Skin epidermis (tissue), 12 donors: Measurements from ENCODE around the gene CCDC24.
A peak's percentile ranks its signal among the peaks of the same experiment; 100 is the strongest.

Source experiments
- H3K27ac ChIP-seq, 21 experiments: fragments of 200-600 bp; sonication (generic) in 11 of 21; one replicate each; pipeline ENCODE4 v1.5.0; 2020; ENCODE audit warnings: mild to moderate bottlenecking in 3 of 21, inconsistent platforms in 2 of 21, moderate library complexity in 2 of 21
- H3K4me3 ChIP-seq, 7 experiments: fragments of 200-600 bp; sonication (generic) in 2 of 7; one replicate each; pipeline ENCODE4 v1.5.0; 2020; ENCODE audit warnings: inconsistent platforms in 2 of 7, mild to moderate bottlenecking in 2 of 7, moderate library complexity in 1 of 7

The CCDC24 gene

GRCh38 chr1:44016041-44016889, 24.9 kb downstream of the CCDC24 start:
- Histone ChIP-seq H3K27ac (peak overlapping the region in 2 of 21 experiments; percentile 72 to 86), H3K4me3 (no peak overlapping the region)

- H3K4me3 ChIP-seq, result no peak overlapping the region
- H3K27ac ChIP-seq, result peak overlapping the region in 2 of 21 experiments; percentile 20 to 86
Observed at GRCh38 chr1:44016890-44017400, 25.5 kb downstream of the CCDC24 start.

DNA sequence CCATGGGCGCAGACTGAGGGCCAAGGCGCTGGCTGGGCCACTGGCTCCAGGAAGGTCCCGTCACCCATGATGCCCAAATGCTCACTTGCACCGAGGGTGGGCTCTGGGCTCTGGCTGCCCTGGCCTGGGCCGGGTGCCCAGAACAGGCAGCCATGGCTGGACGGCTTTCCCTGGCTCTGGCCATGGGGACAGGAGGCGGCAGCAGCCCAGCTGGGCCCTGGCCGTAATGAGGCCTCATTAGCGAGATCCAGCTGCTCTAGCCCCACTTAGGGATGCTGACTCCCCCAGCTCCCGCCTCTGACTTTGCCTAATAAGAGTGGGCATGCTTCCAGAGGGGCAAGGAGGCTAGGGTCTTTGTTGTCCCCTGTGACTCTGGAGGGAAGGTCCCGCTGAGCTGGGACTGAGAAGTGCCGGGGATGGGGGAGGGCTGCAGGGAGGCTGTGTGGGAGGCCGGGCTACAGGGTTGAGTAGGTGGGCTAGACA, 28.1 kb downstream of the CCDC24 start:
- H3K27ac ChIP-seq, result peak overlapping the region in 4 of 21 experiments; percentile 11 to 53 (median 32)
- H3K4me3 ChIP-seq, result no peak overlapping the region

DNA sequence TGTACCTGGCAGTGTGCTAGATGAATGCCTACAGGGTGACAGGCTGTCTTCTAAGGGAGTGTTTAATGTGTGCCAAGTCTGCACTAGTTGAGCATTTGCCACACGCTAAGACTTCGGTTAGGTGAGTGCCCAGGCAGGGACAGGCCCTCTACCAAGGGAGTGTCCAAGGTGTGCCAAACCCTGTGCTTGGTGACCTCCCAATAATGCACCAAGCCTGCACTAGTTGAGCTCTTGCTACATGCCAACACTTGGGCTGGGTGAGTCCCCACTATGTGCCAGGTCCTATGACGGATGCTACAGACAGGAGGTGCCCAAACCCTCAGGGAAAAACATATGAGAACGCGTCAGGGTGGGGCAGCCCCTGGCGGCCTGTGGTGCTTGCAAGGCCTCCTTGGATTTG, 29.1 kb downstream of the CCDC24 start:
- peak overlapping the region in 5 of 21 experiments; percentile 11 to 81 (median 53) for H3K27ac ChIP-seq

DNA sequence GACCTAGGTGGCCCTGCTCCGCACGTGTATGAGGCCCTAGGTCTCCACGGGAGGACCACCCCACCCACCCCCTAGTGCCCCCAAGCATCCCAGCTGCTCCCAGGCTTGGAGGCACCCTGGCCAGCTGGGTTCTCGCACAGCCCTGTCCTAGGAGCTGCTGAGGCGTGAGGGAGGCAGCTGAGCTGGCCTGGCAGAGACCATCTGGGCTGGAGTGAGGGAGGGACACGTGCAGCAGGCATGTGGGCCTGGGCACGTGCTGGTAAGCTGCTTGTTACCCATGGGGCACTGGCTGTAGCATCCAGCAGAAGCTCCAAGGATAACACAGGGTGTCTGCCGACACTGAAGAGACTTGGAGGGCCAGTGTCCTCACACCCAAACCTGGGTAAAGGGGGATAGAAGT, 29.8 kb downstream of the CCDC24 start:
- H3K27ac ChIP-seq, result peak overlapping the region in 13 of 21 experiments; percentile 2 to 81 (median 59)

More for the DNA sequence above, 29.1 kb downstream of the CCDC24 start:
- no peak overlapping the region for H3K4me3 ChIP-seq

DNA sequence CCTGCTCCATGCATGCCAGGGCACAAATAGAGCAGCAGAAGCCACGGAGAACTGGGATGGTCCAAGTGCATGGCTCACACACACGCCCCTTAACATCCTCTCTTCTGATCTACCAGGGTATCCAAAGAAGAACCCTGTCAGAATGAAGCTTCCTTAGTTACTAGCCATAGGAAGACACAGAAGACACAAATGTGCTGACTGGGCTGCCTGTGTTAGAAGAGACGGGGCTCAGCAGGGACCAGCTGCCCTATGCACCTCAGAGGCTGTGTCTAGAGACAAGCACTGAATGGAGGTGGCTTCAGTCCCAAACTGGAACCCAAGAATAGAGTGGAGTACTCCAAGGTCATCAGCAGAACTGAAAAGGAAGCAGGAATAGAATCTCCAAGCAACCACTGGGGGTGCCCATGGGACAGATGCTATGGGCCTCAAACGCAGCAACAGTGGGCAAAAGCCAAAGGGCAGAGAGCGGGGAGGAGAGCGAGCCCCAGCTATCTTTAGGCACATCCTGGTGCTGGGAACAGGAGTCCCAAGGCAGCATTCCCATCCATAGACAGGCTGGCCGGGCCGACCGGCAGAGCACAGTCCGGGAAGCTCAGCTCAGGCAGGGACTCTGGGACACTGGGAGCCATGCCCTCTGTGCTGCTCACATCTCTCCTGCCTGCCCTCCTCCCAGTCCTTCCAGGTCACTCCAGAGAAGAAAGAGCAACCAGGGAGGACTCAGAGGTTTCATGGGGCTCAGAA, 30.4 kb downstream of the CCDC24 start:
- peak overlapping the region in 7 of 21 experiments; percentile 2 to 81 (median 64) for H3K27ac ChIP-seq
- H3K4me3 ChIP-seq, result no peak overlapping the region

More for the DNA sequence above, 29.8 kb downstream of the CCDC24 start:
- H3K4me3 ChIP-seq, result no peak overlapping the region

GRCh38 chr1:44024031-44024902, 32.9 kb downstream of the CCDC24 start:
- Histone ChIP-seq H3K27ac (peak overlapping the region in 1 of 21 experiments; percentile 13), H3K4me3 (no peak overlapping the region)

DNA sequence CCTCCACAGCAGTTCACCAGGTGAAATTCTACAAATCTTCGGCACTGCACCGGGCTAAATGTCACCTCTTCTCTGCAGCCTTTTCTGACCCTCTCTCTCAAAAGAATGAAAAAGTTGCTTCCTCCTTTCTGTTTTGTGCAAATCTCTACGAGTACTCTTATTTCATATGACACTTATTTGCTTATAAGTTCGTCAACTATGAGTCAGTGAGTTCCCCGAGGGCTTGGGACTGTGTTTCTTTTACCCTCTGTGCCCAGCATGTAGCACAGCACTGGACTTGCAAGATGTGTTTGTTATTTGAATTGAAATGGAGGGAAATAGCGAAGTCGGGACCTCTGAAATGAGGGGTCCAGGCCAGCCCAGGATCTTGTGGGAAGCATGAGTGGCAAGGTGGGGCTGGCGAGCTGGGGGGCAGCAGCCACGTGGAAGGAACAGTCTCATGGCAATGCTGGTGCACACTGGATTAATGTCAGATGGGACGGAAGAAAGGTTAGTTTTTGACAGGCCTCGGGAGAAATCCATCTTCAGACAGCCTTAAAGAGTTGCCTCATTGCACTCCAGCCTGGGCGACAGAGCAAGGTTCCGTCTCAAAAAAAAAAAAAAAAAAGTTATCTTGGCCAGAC, 33.6 kb downstream of the CCDC24 start:
- Histone ChIP-seq H3K4me3 (no peak overlapping the region), H3K27ac (no peak overlapping the region)

DNA sequence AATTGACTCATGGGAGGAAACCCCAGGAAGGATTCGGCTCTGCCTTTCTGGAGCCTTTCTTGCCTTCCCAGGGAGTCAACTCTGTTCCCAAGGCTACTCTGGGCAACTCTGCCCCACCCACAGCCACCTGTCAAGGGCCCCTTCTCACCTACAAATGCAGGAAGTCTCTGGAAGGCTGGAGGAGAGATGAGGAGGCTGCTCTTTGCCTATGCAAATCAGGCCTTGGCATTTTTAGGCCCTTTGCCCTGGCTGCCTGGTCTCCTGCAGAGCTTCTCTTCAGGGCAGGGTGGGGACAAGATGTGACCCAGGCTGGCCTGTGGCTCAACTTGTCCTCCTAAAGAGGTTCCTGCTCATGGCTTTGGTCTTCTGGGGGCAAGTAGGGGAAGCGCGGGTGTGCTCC, 34.4 kb downstream of the CCDC24 start:
- no peak overlapping the region for H3K4me3 ChIP-seq
- H3K27ac ChIP-seq, result peak overlapping the region in 2 of 21 experiments; percentile 16

- no peak overlapping the region for H3K27ac ChIP-seq
- H3K4me3 ChIP-seq, result no peak overlapping the region
Observed at GRCh38 chr1:44027320-44027719, 35.9 kb downstream of the CCDC24 start.

DNA sequence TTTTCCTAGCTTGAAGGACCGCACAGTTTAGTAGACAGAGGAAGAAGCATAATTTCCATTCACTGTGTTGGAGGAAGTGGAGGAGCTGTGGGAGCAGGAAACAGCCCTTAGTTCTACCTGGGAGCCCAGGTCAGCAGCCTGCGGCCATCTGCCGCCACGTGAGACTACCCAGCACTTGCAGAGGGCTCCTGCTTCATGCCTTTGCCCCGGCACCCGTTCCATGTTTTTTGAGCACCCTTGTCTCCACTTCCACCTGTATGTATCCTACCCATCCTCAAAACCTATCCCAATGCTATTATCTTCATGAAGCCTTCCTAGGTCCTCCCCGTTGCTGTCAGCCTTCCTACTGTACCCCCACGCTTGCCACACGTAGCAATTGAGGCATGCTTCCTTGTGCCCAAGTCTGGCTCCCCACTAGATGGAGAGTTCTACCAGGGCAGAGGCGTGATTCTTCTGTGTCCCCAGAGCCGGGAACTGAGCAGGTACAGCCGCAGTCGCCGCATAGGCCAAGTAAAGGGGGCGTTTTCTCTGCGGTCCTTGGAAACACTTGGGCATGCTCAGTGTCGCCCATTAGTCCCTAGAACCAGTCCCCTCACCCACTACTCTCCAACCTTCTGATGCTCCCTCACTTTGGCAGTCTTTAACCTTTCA, 38.0 kb downstream of the CCDC24 start:
- Histone ChIP-seq H3K27ac (peak overlapping the region in 20 of 21 experiments; percentile 62 to 96 (median 86)), H3K4me3 (peak overlapping the region; percentile 55 to 76 (median 71))

DNA sequence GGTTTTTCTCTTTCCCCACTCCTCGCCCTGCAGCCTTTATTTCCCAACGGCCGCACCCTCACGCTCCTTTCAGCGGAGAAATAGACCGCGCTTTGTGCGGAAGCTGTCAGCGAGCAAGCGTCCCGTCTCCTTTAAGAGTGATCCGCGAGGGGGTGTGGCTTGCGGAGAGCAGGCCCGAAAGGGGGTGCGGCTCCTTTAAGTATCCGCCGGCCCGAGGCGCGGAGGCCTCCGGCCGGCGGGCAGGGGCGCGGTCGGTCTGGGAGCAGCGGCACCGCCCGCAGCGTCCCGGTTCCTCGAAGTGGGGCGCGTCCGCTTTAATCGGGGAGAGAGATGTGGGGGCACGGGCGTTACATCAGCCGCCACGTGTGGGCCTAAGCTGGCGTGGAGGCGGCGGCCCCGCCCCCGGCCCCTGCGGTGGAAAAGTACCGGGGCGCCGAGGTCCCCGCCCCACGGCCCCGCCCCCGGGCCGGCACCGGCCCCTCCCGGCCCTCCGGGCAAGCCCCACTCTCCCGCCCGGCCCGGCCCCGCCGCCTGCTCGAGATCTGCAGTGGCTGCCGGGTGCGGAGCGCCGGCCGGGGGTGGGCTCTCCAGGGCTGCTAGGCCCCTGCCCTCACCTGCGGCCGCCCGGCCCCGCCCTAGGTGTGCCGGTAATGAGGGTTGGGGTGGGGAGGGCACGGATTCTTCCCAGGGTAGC, 38.7 kb downstream of the CCDC24 start:
- H3K4me3 ChIP-seq, result peak overlapping the region; percentile 55 to 76 (median 71)

DNA sequence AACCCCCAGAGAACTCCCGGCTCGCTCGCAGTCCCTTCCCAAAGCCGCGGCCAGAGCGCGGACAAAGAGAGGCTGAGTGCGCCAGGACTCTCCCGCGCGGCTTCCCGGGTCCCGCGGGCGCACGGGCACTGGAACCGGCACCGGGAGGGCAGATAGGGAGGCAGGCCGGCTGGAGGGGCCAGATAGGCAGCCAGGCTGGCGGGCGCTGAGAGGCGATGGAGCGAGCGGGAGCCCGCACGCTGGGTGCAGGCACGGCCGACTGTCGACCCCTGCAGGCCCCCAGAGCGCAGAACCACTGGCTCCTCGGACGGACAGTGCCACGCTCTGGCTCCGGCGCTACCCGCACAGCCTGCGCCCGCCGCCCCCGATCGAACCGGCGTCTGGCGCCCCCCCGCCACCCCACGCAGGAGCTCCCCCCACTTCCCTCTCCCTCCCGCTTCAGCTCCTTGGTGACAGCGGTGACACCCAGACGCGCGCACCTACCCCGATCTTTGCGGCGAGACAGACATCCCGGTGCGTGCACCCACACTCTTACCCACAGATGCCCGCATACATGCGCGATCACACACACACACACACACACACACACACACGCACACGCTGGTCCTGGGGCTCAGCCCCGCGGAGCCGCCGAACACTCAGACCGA, 39.3 kb downstream of the CCDC24 start:
- peak overlapping the region; percentile 61 to 96 (median 85) for H3K27ac ChIP-seq
- peak overlapping the region; percentile 55 to 76 (median 71) for H3K4me3 ChIP-seq

More for the DNA sequence above, 38.7 kb downstream of the CCDC24 start:
- peak overlapping the region; percentile 61 to 96 (median 85) for H3K27ac ChIP-seq

DNA sequence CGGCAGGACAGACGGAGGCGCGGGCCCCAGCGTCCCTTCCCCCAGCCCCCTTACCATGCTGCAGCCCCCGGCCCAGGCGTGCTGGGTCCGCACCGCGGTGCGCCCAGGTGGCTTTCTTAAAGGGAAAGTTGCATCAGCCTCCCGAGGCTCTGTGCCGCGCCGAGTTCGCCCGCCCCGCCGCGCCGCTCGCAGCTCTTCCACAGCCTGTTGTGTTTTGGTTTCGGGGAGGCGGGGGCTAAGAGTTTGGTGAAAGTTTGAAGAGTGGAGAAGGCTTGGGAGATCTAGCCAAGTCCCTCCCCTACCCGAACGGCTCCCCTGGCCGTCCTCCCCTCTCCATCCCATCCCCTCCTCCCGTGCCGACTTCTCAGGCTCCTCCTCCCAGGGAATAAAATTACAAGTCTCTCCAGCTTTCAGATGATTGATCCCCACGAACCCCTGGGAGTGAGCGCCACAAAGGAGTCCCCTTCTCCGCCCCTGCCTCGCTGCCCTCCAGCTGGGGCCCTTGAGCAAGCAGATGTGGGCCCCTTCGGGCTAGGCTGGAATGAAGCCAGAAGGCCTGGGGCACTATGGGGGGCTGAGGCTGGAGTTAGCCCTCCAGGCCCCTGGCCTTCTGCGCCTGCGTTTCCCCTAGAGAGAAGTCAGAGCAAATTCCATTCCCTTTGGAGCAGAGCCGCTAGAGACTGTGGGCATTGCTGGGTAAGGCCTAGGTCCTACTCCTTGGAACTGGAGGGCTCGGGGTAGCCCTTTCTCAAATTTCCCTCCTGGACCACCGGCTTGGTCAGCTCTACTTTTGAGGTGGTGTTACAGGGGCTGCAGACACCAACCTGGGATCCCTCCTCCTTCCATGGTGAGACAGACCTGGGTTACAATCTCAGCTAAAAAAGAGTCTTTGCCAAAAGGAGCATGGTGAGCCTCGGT, 40.1 kb downstream of the CCDC24 start, which contains the start of gene SLC6A9:
Gene SLC6A9 (minus strand): TSS at position 211 of the 918 bp plus-strand sequence. CDS start 7,185 bp downstream, outside the sequence.
- peak within 1 kb of the TSS; percentile 61 to 96 (median 85) for H3K27ac ChIP-seq
- peak within 1 kb of the TSS; percentile 55 to 76 (median 71) for H3K4me3 ChIP-seq

DNA sequence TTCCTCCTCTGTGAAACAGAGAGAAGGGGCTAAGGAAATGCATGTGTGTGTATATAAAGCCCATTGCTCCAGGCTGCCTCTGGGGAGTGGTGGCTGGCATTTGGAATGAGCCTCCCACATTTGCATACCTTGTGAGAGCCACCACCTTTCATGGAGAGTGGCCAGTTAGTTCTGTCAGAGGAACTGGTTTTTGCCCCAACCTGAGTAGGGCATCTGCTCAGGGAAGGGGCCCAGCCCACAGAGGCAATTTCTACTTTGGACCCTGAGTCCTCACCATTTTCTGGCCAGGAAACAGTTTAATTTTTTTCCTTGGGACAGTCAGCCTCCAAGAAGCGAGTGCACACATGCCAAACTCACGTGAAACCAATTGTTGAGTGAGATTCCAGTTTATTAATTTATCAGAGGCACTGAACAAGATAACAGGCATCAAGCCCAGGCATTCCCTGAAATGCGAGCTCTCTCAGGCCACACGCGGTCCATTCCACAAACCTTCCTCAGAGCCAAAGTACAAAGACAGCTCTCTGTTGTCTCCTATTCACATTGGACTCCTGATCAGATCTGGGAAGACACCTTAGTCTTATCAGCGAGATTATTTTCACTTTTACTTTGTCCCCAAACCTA, 40.9 kb downstream of the CCDC24 start:
- H3K4me3 ChIP-seq, result no peak overlapping the region
- H3K27ac ChIP-seq, result peak overlapping the region in 13 of 21 experiments; percentile 2 to 96 (median 85)
